Type B pancreatic cell (in vitro differentiated cells): ENCODE measurements around the gene ELFN1. TPM values are rescaled to one million over a fixed set of nuclear protein-coding genes. Genes with fewer than 3 reads are reported as not detected.

Source experiments
- DNase-seq: peaks from one replicate; pipeline ENCODE4 v3.0.0; 2021; ENCODE audit warnings: mixed read lengths; ENCODE audit not compliant: unreplicated experiment; ENCODE audit errors: extremely low spot score
- H3K27ac Mint-ChIP-seq: 2 replicates; pipeline ENCODE4 v1.8.0; 2021; ENCODE audit warnings: mild to moderate bottlenecking, mixed read lengths
- H3K27me3 Mint-ChIP-seq: 2 replicates; pipeline ENCODE4 v1.8.0; 2021; ENCODE audit warnings: mixed read lengths
- H3K36me3 Mint-ChIP-seq: 2 replicates; pipeline ENCODE4 v1.8.0; 2021; ENCODE audit warnings: mixed read lengths
- H3K4me1 Mint-ChIP-seq: one replicate; pipeline ENCODE4 v1.8.0; 2021; ENCODE audit warnings: mixed read lengths; ENCODE audit not compliant: unreplicated experiment
- H3K4me3 Mint-ChIP-seq: 2 replicates; pipeline ENCODE4 v1.8.0; 2021; ENCODE audit warnings: mild to moderate bottlenecking, mixed read lengths
- H3K9me3 Mint-ChIP-seq: 2 replicates; pipeline ENCODE4 v1.8.0; 2021; ENCODE audit warnings: mixed read lengths
- CTCF ChIP-seq: fragments of 200-600 bp; sonication (generic); conservative IDR thresholded peaks from 2 replicates; pipeline ENCODE4 v1.5.0; 2021; ENCODE audit warnings: antibody characterized with exemption, mild to moderate bottlenecking
- total RNA-seq: library from RNA; stranded (reverse); gene quantifications from 2 replicates; pipeline ENCODE4 v1.2.1, GENCODE V29; 2021; ENCODE audit warnings: low replicate concordance

ELFN1 gene
- total RNA-seq, 1 donor from 2014 or later: 5.8 TPM

GRCh38 chr7:1702652-1703051, 32.6 kb downstream of the ELFN1 start:
- TF ChIP-seq CTCF: no peak
- H3K27ac Mint-ChIP-seq: no peak overlapping the region
- DNase-seq: peak; percentile 22
- H3K4me3 Mint-ChIP-seq: no peak overlapping the region
- H3K9me3 Mint-ChIP-seq: peaks cover 5% of the 10 kb centered on the region
- peaks cover 4% of the 10 kb centered on the region for H3K4me1 Mint-ChIP-seq
- no peaks in the 10 kb centered on the region for H3K36me3 Mint-ChIP-seq
- H3K27me3 Mint-ChIP-seq: peaks cover 15% of the 10 kb centered on the region

- Mint-ChIP-seq H3K4me3 (no peak overlapping the region), H3K4me1 (no peaks in the 10 kb centered on the region), H3K27me3 (peaks cover 15% of the 10 kb centered on the region), H3K36me3 (no peaks in the 10 kb centered on the region), H3K27ac (no peak overlapping the region), H3K9me3 (peaks cover 5% of the 10 kb centered on the region)
- DNase-seq: no peak
- TF ChIP-seq CTCF: no peak
Measured at GRCh38 chr7:1703441-1703840, 33.4 kb downstream of the ELFN1 start.

GRCh38 chr7:1703871-1704810, 34.1 kb downstream of the ELFN1 start:
- Mint-ChIP-seq H3K4me3 (no peak overlapping the region), H3K9me3 (peaks cover 5% of the 10 kb centered on the region), H3K36me3 (no peaks in the 10 kb centered on the region), H3K4me1 (no peaks in the 10 kb centered on the region), H3K27ac (no peak overlapping the region), H3K27me3 (peaks cover 8% of the 10 kb centered on the region)
- DNase-seq: peak; percentile 58
- no peak for TF ChIP-seq CTCF

- TF ChIP-seq CTCF: no peak
- H3K4me1 Mint-ChIP-seq: no peaks in the 10 kb centered on the region
- no peak overlapping the region for H3K27ac Mint-ChIP-seq
- H3K4me3 Mint-ChIP-seq: no peak overlapping the region
- H3K9me3 Mint-ChIP-seq: peaks cover 5% of the 10 kb centered on the region
- H3K27me3 Mint-ChIP-seq: peaks cover 8% of the 10 kb centered on the region
- DNase-seq: peak; percentile 62
- peaks cover 4% of the 10 kb centered on the region for H3K36me3 Mint-ChIP-seq
Measured at GRCh38 chr7:1704811-1705738, 35.0 kb downstream of the ELFN1 start.

- Mint-ChIP-seq H3K4me1 (no peaks in the 10 kb centered on the region), H3K4me3 (no peak overlapping the region), H3K27ac (no peak overlapping the region), H3K27me3 (peaks cover 8% of the 10 kb centered on the region), H3K36me3 (peaks cover 4% of the 10 kb centered on the region), H3K9me3 (peaks cover 5% of the 10 kb centered on the region)
- no peak for TF ChIP-seq CTCF
- DNase-seq: peak; percentile 53
Measured at GRCh38 chr7:1705856-1706255, 35.8 kb downstream of the ELFN1 start.
